Fibroblast of skin of abdomen (primary cell): Measurements from ENCODE around the gene EGR1.

Experiments
- DNase-seq: peaks from one replicate; pipeline ENCODE4 v3.0.0-alpha.2; 2013

Gene EGR1

DNA sequence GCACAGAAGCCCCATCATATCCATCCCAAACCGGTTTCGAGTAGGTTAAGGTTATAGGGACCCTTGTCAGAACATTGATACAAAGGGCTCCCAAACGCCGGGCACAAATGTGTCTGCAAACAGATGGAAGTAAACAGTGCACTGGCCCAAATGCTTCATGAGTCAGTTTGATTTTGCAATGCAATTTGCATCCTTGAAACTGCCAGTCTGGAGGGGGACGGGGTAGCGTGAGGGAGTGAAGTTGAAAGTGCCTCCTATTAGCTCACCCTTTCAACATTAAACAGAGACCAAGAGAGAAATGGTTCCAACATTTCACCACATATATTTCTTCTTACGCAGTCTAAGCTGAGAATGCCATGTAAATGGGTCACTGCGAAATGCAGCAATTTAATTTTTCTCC, 42.2 kb downstream of the EGR1 start:
- DNase-seq: peak; percentile 49

DNA sequence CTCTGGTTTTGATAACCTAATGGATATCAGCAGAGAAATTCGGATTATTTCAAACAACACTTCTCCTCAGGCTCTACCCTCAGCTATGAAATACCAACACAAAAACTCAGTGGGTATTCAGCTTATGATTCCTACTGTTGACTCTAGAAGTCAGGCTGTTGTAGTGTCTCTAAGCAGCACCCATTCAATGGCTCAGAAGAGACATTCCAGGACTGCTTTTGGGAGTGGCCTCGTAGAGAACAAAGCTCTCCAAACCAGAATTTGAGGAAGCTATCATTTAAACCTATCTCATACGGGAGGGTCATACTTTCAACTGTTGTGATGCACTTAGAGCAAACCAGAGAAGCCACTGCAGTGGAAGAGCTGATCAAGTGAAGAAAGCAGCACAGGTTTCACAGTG, 43.7 kb downstream of the EGR1 start:
- no peak for DNase-seq

DNA sequence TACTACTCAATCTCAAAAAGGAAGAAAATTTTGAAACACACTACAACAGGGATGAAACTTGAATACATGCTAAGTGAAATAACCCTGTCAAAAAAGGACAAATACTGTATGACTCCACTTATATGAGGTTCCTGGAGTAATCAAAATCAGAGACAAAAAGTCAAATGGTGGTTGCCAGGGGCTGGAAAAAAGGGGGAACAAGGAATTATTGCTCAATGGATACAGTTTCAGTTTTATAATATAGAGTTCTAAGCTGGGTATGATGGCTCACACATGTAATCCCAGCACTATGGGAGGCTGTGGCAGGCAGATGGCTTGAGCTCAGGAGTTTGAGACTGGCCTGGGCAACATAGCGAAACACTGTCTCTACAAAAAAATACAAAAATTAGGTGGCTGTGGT, 48.7 kb downstream of the EGR1 start:
- no peak for DNase-seq

- DNase-seq: no peak
These were observed 50.4 kb downstream of the EGR1 start for GRCh38 chr5:138515556-138516245.

DNA sequence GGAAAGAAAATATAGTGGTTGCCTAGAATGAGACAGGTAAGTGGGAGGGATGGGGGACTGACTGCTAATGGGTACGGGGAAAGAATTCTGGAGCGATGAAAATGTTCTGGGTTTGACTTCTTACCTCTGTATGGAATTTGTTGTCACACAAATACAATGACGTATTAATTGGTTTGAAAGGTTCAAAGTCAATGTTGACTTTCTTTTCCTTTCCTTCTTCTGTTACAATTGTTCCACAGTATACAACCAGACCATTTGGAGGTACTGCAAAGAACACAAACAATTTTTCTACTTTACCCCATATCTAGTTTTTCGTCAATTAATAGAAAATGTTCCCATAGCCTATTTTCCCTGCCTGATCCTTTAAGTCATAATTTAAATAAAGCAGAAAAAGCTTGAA, 52.2 kb downstream of the EGR1 start:
- DNase-seq: no peak
